Mucosa of descending colon (tissue), 3 donors: Measurements from ENCODE around the gene PLPP3. TPM values are rescaled to one million over a fixed set of nuclear protein-coding genes. Genes with fewer than 3 reads are reported as not detected.

Experiments
- ATAC-seq: fragments of 200-7000 bp; cut with Tn5 transposase; one replicate; pipeline ENCODE4 v1.9.1; 2020; ENCODE audit warnings: mild to moderate bottlenecking, moderate library complexity
- DNase-seq, 3 donors: peaks; one replicate each; pipeline ENCODE4 v3.0.0-alpha.2; 2020
- H3K36me3 ChIP-seq: fragments of 200-600 bp; one replicate; pipeline ENCODE4 v1.8.0; 2021; ENCODE audit warnings: low read depth, mild to moderate bottlenecking
- H3K4me1 ChIP-seq: fragments of 200-600 bp; one replicate; pipeline ENCODE4 v1.8.0; 2021; ENCODE audit warnings: low read depth, mild to moderate bottlenecking
- H3K4me3 ChIP-seq: fragments of 200-600 bp; one replicate; pipeline ENCODE4 v1.8.0; 2021; ENCODE audit warnings: mild to moderate bottlenecking
- H3K9me3 ChIP-seq: fragments of 200-600 bp; one replicate; pipeline ENCODE4 v1.8.0; 2021; ENCODE audit warnings: mild to moderate bottlenecking
- intact Hi-C, 2 donors: fragments of 100-400 bp; cut with DNase I in 1 of 2; cut with micrococcal nuclease in 1 of 2; formaldehyde crosslinking; loops; one replicate each; pipeline versions ENCODE4 v1.11.0 to v1.11.1; 2022; cut with DNase I, micrococcal nuclease
- total RNA-seq, 3 donors: library from RNA; stranded (reverse); fragmentation: NEBNext Ultra II Directional in 2 of 3; extraction: Animal tissue kit (Norgen Biotek cat#: 25700) in 2 of 3; gene quantifications; one replicate each; pipeline versions ENCODE4 v1.2.1 to v1.2.4, GENCODE V29; 2021 to 2023
- TF ChIP-seq, protein P1 (sequence below): fragments of 200-600 bp; IDR thresholded peaks from one replicate; pipeline ENCODE4 v1.8.0; 2022; ENCODE audit warnings: antibody characterized with exemption, mild to moderate bottlenecking
- donor health status: DM: no; HTN: no; CAD: no; lungs with moderate emphysema.
- donor health status: DM: no; HTN: no; CAD: no.
- donor health status: DM: no; HTN: yes; CAD: no.

Gene PLPP3
- total RNA-seq, 3 donors from 2014 or later: 25.3 to 80.5 (median 42.3) TPM

DNA sequence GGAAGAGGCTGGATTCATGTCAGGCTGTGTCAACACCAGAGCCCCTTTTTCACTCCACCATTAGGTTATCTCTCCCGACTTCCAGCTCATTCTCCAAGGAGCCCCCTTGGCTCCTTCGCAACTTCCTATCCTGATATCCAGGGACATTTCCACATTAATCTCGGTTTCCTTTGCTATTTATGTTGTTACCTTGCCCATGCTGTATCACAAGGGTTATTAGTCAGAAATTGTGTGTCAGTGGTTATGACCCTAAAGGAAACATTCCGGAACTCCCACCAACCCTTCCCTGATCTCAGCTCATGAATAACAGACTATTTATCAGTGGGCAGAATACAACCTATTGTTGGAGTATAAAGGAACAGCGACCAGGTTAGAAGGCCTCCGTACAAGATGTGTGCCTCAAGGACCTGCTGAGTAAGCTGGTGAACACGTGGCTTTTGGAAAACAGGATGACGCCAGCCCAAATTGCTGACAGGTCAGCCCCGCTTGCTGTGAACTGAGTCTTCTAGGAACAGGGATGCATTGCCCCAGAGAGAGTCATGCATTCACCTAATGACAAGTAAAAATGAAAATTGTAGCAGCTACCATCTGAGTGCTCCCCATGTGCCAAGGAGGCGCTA lies 121.5 kb downstream of the PLPP3 start:
- H3K9me3 ChIP-seq: no peaks in the 10 kb centered on the region
- no peak for DNase-seq
- H3K36me3 ChIP-seq: no peaks in the 10 kb centered on the region
- H3K4me3 ChIP-seq: no peak overlapping the region
- peaks cover 3% of the 10 kb centered on the region for H3K4me1 ChIP-seq
- ATAC-seq: no peak
- intact Hi-C loops: no loop called here
- TF ChIP-seq, protein P1, sequence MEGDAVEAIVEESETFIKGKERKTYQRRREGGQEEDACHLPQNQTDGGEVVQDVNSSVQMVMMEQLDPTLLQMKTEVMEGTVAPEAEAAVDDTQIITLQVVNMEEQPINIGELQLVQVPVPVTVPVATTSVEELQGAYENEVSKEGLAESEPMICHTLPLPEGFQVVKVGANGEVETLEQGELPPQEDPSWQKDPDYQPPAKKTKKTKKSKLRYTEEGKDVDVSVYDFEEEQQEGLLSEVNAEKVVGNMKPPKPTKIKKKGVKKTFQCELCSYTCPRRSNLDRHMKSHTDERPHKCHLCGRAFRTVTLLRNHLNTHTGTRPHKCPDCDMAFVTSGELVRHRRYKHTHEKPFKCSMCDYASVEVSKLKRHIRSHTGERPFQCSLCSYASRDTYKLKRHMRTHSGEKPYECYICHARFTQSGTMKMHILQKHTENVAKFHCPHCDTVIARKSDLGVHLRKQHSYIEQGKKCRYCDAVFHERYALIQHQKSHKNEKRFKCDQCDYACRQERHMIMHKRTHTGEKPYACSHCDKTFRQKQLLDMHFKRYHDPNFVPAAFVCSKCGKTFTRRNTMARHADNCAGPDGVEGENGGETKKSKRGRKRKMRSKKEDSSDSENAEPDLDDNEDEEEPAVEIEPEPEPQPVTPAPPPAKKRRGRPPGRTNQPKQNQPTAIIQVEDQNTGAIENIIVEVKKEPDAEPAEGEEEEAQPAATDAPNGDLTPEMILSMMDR: no peak

DNA sequence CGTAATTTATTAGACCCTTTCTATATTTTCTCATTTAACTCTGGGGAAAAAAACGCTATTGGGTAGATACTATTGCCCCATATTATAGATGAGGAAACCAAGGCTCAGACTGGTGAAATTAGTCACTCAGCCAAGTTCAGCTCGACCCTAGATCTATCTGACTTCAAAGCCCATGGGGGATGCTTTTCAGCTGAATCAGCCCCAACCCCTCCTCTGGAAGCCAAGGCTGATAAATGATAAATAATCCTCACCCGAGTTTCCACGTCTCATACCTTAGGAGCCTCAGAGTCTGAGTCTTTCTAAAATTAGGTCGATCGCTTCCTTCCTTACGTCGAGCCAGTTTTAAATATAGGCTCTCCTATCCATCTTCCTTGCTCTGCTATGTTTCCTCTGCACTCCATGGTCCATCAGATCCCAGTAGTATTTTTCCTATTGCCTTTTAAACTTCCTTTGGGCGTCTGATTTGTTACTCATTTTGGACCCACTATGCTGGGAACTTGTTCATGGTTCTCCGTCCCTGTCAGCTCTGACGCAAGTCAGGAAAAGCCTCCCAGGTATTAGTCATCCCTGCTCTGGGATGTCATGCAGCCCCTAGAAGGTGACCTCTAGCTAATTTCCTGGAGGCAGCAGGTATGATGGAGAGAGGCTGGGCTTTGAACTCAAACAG lies 122.8 kb downstream of the PLPP3 start:
- H3K9me3 ChIP-seq: no peaks in the 10 kb centered on the region
- no peak overlapping the region for H3K4me3 ChIP-seq
- H3K4me1 ChIP-seq: peaks cover 15% of the 10 kb centered on the region
- DNase-seq: no peak
- intact Hi-C loops: no loop called here
- TF ChIP-seq, protein P1: no peak
- H3K36me3 ChIP-seq: no peaks in the 10 kb centered on the region
- ATAC-seq: no peak

DNA sequence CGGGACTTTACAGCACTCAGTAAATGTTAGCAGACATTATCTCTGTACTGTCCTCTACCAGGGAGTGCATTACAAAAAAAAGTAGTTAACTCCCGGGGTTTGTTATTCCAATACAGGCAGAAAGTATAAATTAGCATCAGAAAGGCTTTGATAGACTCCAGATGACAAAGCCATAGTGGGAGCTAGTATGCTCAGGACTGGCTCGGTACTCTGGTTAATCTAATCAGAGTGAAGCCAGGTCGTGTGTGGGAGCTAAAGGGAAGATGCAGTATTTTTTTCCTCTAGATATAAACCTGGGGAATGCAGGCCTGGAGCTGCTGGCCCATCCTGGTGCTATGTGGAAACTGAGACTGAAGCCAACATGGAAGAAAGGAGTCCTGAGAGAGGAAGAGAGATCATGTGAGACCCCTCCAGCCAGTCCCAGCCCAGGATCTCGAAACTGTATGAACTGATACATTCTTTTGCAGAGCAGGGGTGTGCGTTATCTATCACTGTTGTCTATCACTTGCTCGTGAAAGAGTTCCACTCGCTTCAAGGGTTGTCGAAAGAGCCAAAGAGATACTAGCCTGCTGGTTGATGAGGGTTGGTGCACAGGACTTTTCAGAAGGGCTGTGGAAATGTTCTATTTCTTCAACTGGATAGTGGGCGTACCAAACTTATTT lies 125.8 kb downstream of the PLPP3 start:
- Histone ChIP-seq H3K9me3 (no peaks in the 10 kb centered on the region), H3K4me3 (no peak overlapping the region), H3K36me3 (no peaks in the 10 kb centered on the region), H3K4me1 (peaks cover 20% of the 10 kb centered on the region)
- DNase-seq (no peak), ATAC-seq (no peak)
- intact Hi-C loops: no loop called here
- TF ChIP-seq, protein P1: no peak

DNA sequence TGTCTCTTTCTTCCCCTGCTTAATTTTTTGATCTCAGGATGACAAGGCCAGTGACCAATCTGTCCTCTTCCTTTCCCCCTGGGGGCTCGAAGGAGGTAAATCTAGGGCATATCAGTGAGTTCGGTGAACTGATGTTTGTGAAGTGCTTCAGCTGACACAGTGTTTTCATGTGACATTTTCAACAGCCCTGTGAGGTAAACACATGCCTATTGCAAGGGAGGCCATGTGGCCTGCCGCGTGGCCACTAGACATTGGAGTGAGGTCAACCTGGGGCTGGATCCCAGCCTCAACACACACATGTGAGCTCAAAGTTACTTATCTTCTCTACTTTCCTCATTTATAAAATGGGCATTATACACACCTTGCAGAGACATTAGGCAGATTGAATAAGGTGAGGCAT lies 126.3 kb downstream of the PLPP3 start:
- Histone ChIP-seq H3K4me1 (peaks cover 20% of the 10 kb centered on the region), H3K4me3 (no peak overlapping the region), H3K9me3 (no peaks in the 10 kb centered on the region), H3K36me3 (no peaks in the 10 kb centered on the region)
- TF ChIP-seq, protein P1: no peak
- no peak for DNase-seq
- ATAC-seq: no peak
- intact Hi-C loops: no loop called here

DNA sequence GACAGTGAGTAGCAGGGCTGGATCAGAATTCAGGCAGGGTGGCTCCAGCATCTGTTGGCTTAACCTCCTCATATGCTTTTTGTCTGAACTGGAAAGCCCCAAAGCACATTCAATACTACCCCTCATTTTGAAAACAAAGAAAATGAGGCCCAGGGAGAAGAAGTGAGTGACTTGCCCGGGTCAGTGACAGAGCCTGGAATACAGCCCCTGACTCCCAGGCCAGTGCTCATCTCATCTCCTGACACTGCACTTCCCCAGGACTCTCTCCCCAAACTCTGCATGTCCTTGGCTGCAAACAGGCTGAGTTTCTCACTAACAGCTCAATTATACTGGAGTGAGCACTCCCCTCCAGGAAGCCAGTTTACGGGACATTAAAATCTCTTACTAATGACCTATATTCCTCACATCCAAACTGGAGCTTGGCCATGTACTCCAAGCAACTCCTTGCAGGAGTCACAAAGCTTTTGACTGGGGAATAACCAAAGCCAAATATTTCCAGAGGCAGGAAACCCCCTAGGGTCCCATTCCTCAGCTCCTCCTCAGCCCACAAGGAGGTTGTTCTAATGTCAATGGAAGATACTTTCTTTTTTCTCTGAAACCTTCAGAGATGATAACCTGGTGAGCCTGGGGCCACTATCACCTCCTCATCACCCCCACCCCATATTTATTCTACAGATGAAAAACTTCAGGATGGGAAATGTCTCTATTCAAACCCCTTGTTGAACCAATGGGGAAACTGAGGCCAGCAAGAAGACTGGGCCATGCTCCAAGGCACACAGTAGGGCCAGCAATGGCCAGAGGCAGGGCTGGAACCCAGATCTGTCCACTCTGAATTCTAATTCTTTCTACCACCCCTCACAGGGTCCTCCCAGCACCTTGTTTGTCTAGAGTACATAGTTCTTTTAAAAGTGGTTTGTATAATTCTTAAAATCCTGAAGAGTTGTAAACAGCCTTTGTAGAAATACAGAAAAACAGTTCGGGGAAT lies 127.0 kb downstream of the PLPP3 start:
- TF ChIP-seq, protein P1: no peak
- intact Hi-C loops: no loop called here
- peaks cover 20% of the 10 kb centered on the region for H3K4me1 ChIP-seq
- H3K36me3 ChIP-seq: no peaks in the 10 kb centered on the region
- ATAC-seq: no peak
- H3K4me3 ChIP-seq: no peak overlapping the region
- no peak for DNase-seq
- no peaks in the 10 kb centered on the region for H3K9me3 ChIP-seq
